GM18907 (cell line): ENCODE results near the gene RAB40B.
"Not testable (repeated sequence)": the region's sequence is repeated elsewhere in the genome, so short reads cannot be mapped to it uniquely, and the experiment has no call there.

Source experiments
- ATAC-seq: cut with Tn5 transposase; IDR thresholded peaks from one replicate; pipeline ENCODE4 v1.9.1; 2021; ENCODE audit warnings: mild to moderate bottlenecking, moderate library complexity; ENCODE audit not compliant: unreplicated experiment

RAB40B gene

GRCh38 chr17:82668631-82669099 is 29.8 kb downstream of the RAB40B start:
- no peak for ATAC-seq

- no peak for ATAC-seq
Observed at GRCh38 chr17:82668024-82668630, 30.4 kb downstream of the RAB40B start.

- ATAC-seq, result no peak
Observed at GRCh38 chr17:82667668-82668000, 30.9 kb downstream of the RAB40B start.

- no peak for ATAC-seq
Observed at GRCh38 chr17:82666931-82667667, 31.4 kb downstream of the RAB40B start.

GRCh38 chr17:82665891-82666290 is 32.6 kb downstream of the RAB40B start:
- no peak for ATAC-seq

GRCh38 chr17:82665217-82665616 is 33.3 kb downstream of the RAB40B start:
- ATAC-seq, result no peak

- ATAC-seq, result no peak
Observed at GRCh38 chr17:82664701-82665182, 33.8 kb downstream of the RAB40B start.

- ATAC-seq, result no peak
Observed at GRCh38 chr17:82664276-82664575, 34.3 kb downstream of the RAB40B start.

- no peak for ATAC-seq
Observed at GRCh38 chr17:82663381-82664275, 34.9 kb downstream of the RAB40B start.

- ATAC-seq, result no peak
Observed at GRCh38 chr17:82662711-82663261, 35.7 kb downstream of the RAB40B start.

- ATAC-seq, result no peak
Observed at GRCh38 chr17:82661717-82662683, 36.5 kb downstream of the RAB40B start.

- no peak for ATAC-seq
Observed at GRCh38 chr17:82659886-82660285, 38.6 kb downstream of the RAB40B start.

- no peak for ATAC-seq
Observed at GRCh38 chr17:82658796-82659452, 39.6 kb downstream of the RAB40B start.

GRCh38 chr17:82658331-82658730 is 40.2 kb downstream of the RAB40B start:
- ATAC-seq, result no peak

GRCh38 chr17:82657926-82658325 is 40.6 kb downstream of the RAB40B start:
- no peak for ATAC-seq

- ATAC-seq, result no peak
Observed at GRCh38 chr17:82656266-82656665, 42.2 kb downstream of the RAB40B start.

GRCh38 chr17:82655523-82655922 is 43.0 kb downstream of the RAB40B start:
- ATAC-seq, result no peak

GRCh38 chr17:82655038-82655479 is 43.4 kb downstream of the RAB40B start:
- ATAC-seq, result no peak

GRCh38 chr17:82654611-82655010 is 43.9 kb downstream of the RAB40B start:
- ATAC-seq, result not testable (repeated sequence)
